GM04504 (cell line): ENCODE measurements around the gene OR5A1.
"Not testable (repeated sequence)": the region's sequence is repeated elsewhere in the genome, so short reads cannot be mapped to it uniquely, and the experiment has no call there.

Experiments used
- DNase-seq: peaks from one replicate; pipeline ENCODE4 v3.0.0-alpha.2; 2012; ENCODE audit warnings: low read depth

Gene OR5A1

DNA sequence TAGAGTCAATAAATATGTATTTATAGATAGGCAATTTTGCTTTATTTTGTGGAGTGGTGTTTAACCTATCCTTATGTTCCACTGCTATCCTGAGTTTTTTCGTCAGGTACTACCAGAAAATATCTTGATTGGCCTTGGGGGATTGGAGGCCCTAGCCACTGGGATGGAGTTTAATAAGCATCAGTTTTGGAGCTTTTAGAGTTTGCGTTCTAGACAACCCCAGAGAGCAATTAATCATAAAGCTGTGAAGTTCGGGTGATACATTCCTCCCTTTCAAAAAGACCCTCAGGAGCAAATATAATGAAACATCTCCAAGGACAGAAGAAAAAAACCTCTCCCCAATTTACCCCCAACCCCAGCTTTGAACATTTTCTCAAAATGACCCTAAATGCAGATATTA is at the start of gene OR5A1:
Gene OR5A1, plus strand, starts transcription at position 301 of the 400 bp plus-strand sequence. CDS start 6,700 bp downstream, outside the sequence.
- DNase-seq, result no peak

DNA sequence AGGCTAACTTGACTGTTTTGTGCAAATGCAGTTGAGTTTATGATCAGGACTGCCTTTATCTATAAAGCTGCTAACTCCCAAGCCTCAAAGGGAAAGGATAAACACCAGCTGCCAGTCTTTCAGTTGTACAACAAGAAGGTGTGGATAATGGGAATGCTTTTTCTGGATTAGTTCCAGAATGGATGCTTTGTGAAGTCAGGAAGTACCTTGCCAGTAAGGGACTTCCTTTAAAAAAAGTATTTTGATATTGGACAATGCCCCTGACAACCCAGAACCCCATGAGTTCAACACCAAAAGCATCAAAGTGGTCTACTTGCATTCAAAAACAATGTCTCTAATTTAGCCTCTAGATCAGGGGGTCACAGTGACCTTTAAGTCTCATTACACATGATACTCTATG is 42.1 kb upstream of the OR5A1 start:
- no peak for DNase-seq

DNA sequence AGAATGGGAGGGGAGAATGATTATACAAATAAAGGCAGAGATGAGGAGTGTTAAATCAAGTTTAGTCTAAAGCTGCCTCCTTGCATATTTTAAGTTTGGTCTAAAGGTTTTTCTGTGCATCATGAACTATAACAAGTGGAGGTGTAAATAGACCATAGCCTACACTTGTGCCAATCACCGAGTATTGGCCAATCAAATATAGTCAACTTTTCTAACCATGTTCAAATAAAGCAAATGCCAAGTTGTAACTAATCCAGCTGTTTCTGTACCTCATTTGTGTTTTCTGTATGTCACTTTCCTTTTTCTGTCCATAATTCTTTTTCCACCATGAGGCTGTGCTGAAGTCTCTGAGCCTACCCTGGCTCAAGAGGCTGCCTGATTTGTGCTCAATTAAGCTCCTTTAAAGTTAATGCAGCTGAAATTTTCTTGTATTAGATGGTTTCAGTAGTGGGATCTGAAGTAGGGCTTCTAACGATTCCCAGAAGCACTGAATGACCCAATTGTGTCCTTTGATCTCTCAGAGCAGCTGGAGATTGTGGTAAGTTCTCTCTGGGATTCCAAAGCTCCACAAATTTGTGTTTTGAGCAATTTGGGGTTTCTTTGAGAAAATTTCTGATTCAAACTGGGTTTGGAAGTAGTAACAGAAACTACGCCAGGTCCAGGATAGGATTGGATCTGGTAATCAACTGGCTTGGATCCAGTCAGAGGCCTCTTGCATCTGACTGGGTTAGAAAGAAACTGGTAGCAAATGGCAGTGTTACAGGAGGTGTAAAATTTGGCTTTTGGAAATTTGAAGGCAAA is 35.6 kb upstream of the OR5A1 start:
- DNase-seq, result no peak

DNA sequence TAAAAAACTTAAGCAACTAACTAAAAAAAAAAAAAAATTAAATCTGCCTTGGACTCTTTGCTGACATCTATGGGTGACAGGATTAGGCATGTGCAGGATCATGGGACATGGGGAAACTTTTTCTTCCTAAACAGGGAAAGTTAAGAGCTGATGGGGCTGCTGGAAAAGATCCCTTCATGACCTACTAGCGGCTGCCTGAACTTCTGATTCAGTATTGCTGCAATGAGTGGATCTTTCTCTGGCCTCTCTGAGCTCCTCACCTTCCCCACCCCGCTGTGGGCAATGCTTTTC is 35.1 kb upstream of the OR5A1 start:
- DNase-seq, result no peak

DNA sequence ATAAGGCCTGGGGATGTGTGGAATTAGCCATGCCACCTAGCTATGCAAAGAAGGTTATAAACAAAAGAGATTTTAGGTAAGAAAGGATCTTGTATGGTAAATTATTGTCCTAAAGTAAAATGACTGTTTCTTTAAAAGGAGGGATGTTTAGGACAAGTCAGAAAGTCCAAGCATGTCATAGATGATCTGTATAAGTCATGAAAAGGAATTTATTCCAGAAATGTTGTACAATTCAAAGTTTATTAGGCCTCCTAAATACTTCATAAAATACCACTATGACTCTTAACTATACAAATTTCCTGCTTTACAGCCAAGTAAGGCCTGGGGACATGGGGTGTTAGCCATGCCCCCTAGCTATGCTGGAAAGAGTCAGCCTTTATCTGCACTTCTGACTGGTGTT is 32.7 kb upstream of the OR5A1 start:
- no peak for DNase-seq

DNA sequence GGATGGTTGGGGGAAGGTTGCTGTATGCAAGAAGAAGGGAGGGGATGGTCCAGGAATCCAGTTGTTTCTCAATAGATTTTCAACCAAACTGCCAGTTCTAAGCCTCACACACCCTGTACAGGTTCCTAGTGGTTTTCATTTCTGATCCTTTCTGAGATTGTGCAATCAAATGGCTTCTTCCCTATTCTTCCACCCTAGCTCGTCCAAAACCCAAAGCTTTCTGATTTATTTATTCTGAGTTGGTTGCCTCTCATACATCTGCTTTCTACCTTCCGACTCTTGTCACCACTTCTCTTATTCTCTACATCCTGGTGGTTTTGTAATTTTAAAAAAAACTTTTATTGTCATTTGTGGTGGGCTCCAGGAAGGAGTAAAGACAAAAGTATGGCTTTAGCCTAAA is 22.6 kb upstream of the OR5A1 start:
- no peak for DNase-seq

DNA sequence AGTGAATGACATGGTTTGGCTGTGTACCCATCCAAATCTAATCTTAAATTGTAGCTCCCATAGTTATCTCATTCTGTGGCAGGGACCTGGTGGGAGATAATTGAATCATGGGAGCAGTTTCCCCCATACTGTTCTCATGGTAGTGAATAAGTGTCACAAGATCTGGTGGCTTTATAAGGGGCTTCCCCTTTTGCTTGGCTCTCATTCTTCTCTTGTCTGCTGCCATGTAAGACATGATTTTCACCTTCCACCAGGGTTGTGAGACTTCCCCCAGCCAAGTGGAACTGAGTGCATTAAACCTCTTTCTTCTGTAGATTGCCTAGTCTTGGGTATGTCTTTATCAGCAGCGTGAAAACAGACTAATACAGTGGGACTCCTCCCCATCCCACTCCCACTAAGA is 21.2 kb upstream of the OR5A1 start:
- no peak for DNase-seq

DNA sequence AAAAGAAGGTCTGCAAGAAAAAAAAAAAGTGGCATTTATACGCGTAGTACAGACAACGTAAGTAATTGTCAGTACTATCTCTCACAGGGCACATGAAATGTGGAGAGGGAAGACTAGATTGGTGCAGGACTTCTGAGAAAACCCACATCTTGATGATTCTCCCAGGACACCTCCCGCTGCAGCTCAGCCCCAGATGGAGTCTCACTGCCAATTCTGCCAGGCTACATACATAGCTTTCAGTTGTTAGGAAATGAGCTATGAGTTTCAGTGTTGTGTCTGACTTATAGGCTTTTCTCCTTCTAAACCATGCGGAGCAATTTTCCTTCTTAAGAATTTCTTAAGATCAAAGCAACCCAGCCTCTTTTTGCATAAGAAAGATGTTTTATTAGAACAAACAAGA is 19.7 kb upstream of the OR5A1 start:
- no peak for DNase-seq

DNA sequence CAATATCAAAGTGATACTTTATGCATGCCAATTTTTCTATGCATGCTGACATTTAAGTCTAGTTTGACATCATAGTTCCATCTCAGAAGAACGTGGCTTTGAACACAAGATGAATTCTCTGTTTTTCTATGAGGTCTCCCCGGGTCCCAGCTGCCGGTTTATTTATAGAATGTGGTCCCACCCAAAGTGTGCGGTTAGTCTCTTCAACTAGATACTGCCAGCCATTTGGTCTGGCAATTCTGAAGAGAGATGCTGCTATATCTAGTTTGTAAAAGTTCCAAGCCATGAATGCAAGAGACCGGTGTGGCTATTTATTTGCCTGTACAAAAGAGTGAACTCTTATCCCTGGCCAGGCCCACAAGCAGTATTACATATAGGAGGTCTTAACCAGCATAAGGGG is 19.2 kb upstream of the OR5A1 start:
- no peak for DNase-seq

DNA sequence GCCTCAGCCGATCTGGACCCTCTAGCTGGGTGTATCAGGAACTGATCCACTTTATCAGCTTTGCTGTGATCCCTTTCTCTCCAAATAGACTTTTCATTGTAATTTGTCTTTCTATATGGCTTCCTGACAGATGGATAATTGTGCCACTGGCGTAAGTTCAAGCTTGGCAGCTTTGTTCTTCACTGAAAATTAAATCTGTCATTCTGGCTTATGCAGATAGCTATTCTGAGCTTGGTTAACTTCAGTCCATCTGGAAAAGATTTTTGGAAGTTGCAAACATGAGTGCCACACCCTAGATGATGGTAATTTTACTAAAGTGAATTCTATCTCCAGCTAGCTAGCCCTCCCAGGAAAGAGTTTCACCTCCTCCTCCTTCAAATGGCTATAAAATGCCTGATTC is 18.1 kb upstream of the OR5A1 start:
- no peak for DNase-seq

DNA sequence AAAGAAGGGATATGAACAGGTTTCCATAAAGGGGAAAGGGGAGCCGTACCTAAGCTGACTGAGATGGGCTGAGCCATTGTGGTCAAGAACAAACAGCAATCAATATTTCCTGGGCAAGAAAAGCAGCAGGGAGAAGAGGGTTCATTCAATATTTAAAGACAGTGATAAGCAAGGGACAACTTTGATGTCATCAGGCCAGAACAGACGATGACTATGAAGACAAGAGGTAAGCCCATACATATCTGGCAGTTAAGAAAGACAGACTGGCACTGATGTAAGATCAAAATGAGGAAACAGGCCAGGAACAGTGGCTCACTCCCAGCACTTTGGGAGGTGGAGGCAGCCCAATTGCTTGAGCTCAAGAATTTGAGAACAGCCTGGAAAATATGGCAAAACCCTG is 12.4 kb upstream of the OR5A1 start:
- DNase-seq, result no peak

DNA sequence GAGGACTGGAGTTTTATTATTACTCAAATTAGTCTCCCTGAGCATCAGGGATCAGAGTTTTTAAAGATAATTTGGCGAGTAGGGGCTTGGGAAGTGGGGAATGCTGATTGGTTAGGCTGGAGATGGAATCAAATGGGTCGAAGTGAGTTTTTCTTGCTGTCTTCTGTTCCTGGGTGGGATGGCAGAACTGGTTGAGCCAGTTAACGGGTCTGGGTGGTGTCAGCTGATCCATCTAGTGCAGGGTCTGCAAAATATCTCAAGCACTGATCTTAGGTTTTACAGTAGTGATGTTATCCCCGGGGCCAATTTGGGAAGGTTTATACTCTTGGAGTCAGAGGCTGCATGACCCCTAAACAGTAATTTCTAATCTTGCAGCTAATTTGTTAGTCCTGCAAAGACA is 11.1 kb upstream of the OR5A1 start:
- no peak for DNase-seq

DNA sequence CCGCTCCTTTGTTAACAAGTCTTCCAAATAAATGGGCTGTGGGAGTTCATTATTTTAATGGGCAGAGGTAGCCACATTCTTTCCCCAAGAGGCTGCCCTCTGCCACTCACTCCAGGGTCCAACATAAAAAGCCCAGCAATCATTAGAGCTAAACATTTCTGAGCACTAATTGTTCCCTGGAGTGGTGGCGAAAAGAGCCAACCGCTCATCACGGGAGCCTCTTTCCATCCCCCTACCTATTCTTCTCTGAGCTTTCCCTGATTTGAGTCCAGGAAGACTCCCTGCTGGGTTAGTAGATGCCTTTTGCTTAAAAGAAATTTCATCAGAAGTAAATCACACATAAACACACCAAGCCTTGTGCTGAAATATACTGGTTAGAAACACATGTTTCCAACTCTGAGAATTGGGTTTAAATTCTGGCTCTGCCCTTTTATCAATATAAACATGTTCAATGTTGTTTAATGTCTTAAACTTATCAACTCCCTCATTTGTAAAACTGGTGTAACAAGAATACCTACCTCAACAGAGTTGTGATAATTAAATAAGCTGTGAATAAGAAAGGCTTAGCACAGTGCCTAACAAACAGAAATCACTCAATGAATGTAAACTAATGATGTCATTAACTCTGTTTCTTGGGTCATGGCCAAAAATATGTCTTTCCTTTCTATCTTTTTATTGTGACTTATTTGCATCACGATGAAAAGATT is 9.8 kb upstream of the OR5A1 start, which contains the start of gene OR5A2:
Gene OR5A2, minus strand, starts transcription at position 53 of the 707 bp plus-strand sequence. CDS start 3,460 bp downstream, outside the sequence.
- DNase-seq, result no peak

DNA sequence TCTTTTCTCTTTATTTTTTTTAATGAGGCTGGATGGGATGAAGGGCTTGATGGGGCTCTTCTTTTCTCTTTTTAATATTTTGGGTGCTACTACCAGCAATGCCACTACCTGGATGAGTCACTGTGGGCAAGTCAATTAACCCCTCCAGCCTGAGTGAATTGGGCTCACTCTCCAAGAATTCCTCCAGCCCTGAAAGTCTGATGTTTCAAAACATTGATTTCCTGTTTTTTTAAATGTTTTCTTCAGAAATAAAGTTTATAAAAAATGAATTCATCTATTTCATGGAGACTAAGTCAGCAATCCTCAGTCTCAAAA is 9.2 kb upstream of the OR5A1 start:
- DNase-seq, result no peak

DNA sequence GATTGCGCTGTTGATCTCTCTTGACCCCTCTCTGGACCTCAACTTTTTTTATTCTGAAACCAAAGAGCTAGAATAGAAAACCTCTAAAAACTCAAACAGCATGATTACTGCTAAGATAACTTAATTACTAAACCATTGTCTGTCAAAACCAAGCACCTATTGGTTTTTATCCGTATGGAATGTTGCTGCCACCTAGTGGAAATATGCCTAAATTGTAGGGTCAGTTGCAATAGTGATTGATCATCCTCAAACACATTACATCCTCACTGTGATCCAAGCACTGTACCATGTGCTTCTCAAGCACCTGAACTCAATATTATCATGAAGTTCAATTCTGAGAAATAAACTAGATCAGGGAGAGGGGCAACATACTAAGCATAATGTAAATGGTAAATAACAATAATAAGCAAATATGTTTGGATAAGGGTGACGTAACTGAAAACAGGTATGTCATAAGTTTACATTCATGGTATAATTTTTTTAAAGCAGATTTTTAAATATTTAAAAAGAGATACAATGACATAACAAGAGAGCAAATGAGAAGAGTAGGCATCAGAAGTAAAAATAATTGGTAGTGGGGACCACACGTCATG is 6.2 kb upstream of the OR5A1 start:
- peak; percentile 9 for DNase-seq

DNA sequence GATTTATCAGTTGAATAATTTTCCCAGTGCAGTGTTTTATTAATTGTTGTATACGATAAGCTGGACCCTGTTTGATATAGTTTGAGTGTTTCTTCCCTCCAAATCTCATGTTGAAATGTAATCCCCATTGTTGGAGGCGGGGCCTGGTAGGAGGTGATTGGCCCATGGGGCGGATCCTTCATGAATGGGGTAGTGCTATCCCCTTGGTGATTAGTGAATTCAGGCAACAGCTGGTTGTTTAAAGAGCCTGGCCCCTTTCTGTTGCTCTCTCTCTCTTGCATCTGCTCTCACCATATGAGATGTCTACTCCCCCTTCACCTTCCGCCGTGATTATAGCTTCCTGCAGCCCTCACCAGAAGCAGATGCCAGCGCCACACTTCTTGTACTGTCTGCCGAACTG is 1.5 kb downstream of the OR5A1 start:
- no peak for DNase-seq

DNA sequence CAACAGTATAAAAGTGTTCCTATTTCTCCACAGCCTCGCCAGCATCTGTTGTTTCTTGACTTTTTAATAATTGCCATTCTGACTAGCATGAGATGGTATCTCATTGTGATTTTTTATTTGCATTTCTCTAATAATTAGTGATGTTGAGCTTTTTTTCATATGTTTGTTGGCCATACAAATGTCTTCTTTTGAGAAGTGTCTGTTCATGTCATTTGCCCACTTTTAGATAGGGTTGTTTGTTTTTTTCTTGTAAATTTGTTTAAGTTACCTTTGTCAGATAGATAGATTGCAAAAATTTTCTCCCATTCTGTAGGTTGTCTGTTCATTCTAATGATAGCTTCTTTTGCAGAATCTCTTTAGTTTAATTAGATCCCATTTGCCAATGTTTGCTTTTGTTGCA is 9.4 kb downstream of the OR5A1 start:
- DNase-seq, result not testable (repeated sequence)

DNA sequence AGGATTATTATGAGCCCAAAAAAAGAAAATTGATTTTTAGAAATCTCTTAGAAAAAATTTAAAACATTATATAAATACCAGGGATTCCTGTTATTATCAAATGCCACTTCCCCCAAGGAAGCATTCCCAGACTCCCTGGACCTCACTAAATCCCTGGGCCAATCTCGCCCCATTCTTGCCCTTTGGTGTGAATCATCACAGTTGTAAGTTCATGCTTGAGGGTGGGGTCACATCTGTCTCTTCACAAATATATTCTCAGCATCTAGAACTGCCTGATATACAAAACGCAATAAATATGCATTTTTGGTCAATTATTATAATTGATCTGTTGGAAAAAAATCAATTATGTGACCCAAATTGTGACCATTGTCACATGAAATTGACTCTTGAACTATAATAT is 12.2 kb downstream of the OR5A1 start:
- DNase-seq, result no peak

DNA sequence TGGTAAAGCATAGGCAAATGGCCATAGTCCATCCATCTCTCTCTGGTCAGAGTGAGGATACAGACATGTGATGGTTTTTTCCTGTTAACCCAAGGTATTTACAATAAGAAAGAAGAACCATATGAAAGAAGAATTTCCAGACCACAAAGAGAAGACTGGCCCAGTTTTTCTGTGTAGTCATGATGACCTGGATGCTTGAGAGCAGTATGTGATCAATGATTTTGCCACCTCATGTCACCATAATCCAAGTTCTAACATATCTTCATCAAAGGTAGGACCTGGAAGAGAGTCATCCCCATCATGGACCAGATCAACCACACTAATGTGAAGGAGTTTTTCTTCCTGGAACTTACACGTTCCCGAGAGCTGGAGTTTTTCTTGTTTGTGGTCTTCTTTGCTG is 20.4 kb downstream of the OR5A1 start, which contains the start of gene OR4D6:
Gene OR4D6, plus strand, starts transcription at position 301 of the 400 bp plus-strand sequence. Its CDS starts 0 bp downstream, at position 301.
- DNase-seq, result no peak

DNA sequence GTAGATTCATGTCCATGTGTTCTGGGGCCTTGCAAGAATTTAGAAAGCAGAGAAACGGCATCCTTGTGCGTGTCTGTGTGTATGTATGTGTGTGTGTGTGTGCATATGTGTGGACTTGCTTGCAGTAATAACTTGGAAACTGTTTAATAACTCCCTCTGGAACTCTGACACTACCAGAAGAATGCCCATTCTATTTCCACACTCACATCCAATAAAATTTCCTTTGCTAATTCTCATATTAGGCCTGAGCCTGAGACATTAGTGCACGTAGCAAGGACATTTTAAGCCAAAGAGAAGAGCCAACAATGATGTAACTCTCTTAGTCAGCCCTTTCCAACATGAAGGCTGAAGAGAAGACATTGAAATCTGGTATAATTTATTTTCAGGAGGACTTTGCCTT is 23.6 kb downstream of the OR5A1 start:
- DNase-seq, result no peak

DNA sequence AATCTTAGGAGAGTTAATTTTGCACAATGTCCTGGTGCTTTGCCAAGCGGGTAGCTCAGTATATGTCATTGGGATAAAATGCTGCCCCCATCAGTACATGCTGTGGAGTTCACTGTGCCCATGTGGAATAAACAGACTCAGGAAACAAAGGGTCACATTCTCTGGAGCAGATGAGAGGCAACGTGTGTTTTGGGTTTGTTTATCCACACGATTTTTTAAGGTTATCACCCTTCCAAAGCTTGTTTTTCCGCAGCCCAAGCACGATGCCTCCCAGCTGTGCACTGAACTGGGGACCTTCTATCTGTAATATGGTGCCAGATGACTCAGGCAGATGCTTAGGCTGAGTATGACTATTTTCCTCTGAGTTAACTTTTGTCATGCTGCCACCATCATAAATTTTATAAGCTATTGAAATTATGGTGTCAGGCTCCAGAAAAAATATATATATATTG is 26.9 kb downstream of the OR5A1 start:
- DNase-seq, result peak; percentile 16

DNA sequence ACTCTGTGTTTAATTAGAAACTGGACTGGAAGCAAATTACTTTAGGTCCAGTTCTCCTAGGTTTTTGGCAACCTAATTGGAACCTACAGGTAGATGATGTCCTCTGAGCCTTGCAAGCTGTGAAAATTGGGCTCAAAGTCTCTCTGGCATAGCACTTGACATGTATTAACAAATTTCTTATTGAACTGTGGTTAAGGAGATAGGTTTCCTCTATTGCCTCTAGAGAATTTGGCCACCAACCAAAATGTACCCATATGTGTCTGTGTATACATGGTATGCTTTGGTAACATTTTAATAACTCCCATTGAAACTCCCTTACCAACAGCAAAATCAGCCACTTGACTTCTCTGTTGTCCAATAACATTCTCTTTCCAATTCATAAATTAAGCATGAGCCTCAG is 36.7 kb downstream of the OR5A1 start, which contains the start of gene OR4D10:
Gene OR4D10, plus strand, starts transcription at position 301 of the 400 bp plus-strand sequence. CDS start 4,115 bp downstream, outside the sequence.
- no peak for DNase-seq

DNA sequence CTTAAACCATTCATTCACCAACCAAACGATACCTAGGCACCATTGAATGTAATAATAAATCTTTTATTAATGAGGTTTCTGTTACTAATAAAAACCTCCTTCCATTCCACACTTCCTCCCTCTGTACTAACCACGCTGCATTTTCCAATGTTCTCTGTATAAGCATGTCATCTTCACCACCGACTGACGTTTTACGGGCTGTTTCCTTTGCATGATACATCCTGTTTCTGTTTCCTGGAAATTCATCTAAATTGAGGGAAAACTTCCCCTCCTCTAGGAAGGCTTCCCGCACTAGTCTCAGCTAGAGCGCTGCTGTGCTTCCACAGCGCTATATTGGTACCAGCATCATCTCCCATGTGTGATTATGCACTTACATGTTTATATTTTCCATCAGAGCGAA is 38.9 kb downstream of the OR5A1 start:
- DNase-seq, result no peak
